Lower leg skin (tissue), 3 donors: ENCODE results near the gene OMA1.

Experiments
- POLR2A ChIP-seq, 2 donors: fragments of 450-650 bp; IDR thresholded peaks; one replicate each; pipeline ENCODE4 v1.6.1; 2016 to 2017; ENCODE audit warnings: antibody characterized with exemption in 2 of 2, mild to moderate bottlenecking in 1 of 2, moderate library complexity in 1 of 2
- TF ChIP-seq, protein P1 (sequence below), 3 donors: fragments of 450-650 bp; IDR thresholded peaks; one replicate each; pipeline ENCODE4 v1.5.1; 2016; ENCODE audit warnings: antibody characterized with exemption in 3 of 3, mild to moderate bottlenecking in 3 of 3, moderate library complexity in 2 of 3

DNA sequence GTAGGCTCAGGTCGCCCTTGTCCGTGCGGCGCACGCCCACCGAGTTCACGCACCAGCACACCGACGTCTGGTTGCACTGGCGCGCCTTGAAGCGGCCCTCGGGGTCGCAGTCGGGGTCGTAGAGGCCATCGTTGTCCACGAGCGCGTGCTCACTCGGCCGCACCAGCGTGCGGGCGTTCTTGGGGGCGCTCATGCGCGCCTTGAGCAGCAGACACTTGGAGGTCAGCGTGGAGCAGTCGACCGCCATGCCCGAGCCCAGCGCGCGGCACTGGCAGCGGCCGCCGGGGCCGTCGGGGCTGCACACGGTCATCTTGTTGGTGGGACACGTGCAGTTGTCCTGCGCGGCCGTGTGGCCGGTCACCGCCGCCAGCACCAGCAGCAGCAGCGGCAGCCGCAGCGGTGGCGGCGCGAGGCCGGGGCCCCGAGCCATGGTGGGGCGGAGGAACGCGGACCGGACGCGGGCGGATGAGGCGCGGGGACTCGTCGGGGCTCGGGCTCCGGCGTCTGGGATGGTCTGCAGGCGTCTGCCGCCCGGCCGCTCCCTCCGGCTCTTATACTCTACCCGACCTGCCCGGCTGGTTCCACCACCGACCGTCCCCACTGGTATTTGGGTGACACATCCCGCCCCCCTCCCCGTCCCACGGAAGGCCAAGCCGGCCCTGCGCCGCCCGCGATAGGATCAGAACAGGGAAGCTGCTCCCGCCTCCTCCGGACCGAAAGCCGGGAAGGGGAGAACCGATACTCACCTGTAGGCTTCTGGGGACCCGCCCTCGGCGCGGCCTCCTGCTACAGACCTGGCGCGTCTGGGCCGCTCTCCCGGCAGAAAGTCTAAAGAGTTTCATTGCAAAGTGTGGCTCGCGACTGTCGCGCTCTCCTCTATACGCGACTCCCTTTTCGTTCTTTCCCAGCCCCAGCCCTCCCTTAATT lies 30.5 kb upstream of the OMA1 start, which contains the start of gene TACSTD2:
- no peak for TF ChIP-seq POLR2A (IDR thresholded peaks at IDR 0.05)
- TF ChIP-seq, protein P1, sequence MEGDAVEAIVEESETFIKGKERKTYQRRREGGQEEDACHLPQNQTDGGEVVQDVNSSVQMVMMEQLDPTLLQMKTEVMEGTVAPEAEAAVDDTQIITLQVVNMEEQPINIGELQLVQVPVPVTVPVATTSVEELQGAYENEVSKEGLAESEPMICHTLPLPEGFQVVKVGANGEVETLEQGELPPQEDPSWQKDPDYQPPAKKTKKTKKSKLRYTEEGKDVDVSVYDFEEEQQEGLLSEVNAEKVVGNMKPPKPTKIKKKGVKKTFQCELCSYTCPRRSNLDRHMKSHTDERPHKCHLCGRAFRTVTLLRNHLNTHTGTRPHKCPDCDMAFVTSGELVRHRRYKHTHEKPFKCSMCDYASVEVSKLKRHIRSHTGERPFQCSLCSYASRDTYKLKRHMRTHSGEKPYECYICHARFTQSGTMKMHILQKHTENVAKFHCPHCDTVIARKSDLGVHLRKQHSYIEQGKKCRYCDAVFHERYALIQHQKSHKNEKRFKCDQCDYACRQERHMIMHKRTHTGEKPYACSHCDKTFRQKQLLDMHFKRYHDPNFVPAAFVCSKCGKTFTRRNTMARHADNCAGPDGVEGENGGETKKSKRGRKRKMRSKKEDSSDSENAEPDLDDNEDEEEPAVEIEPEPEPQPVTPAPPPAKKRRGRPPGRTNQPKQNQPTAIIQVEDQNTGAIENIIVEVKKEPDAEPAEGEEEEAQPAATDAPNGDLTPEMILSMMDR (IDR thresholded peaks at IDR 0.05), result no peak
